Chondrocyte (in vitro differentiated cells): ENCODE measurements around the gene FOXA2. TPM values are rescaled to one million over a fixed set of nuclear protein-coding genes. Genes with fewer than 3 reads are reported as not detected.

Experiments
- DNase-seq: peaks from one replicate; pipeline ENCODE4 v3.0.0; 2021; ENCODE audit warnings: mixed read lengths, low spot score
- H3K27ac Mint-ChIP-seq: one replicate; pipeline ENCODE4 v1.8.0; 2021; ENCODE audit warnings: mild to moderate bottlenecking, moderate library complexity, mixed read lengths; ENCODE audit not compliant: unreplicated experiment
- H3K27me3 Mint-ChIP-seq: 2 replicates; pipeline ENCODE4 v1.8.0; 2021; ENCODE audit warnings: low read depth, mixed read lengths
- H3K36me3 Mint-ChIP-seq: 2 replicates; pipeline ENCODE4 v1.8.0; 2021; ENCODE audit warnings: low read depth, mixed read lengths
- H3K4me1 Mint-ChIP-seq: 2 replicates; pipeline ENCODE4 v1.8.0; 2021; ENCODE audit warnings: low read depth, mild to moderate bottlenecking, mixed read lengths
- H3K4me3 Mint-ChIP-seq: one replicate; pipeline ENCODE4 v1.8.0; 2021; ENCODE audit warnings: mild to moderate bottlenecking, moderate library complexity, mixed read lengths; ENCODE audit not compliant: unreplicated experiment
- H3K9me3 Mint-ChIP-seq: 2 replicates; pipeline ENCODE4 v1.8.0; 2021; ENCODE audit warnings: low read depth, mixed read lengths
- CTCF ChIP-seq: fragments of 200-600 bp; sonication (generic); IDR thresholded peaks from 2 replicates; pipeline ENCODE4 v1.5.0; 2021; ENCODE audit warnings: antibody characterized with exemption, mild to moderate bottlenecking, moderate library complexity
- total RNA-seq: library from RNA; stranded (reverse); gene quantifications from 3 replicates; pipeline ENCODE4 v1.2.1, GENCODE V29; 2021

FOXA2 gene
- total RNA-seq, 1 donor from 2014 or later = not detected

- Mint-ChIP-seq H3K27ac (no peak overlapping the region), H3K4me1 (no peaks in the 10 kb centered on the region), H3K4me3 (no peak overlapping the region), H3K9me3 (no peaks in the 10 kb centered on the region), H3K36me3 (no peaks in the 10 kb centered on the region), H3K27me3 (peaks cover 50% of the 10 kb centered on the region)
- TF ChIP-seq CTCF = no peak
- no peak for DNase-seq
Observed at GRCh38 chr20:22616551-22616950, 32.2 kb upstream of the FOXA2 start.

- H3K9me3 Mint-ChIP-seq = no peaks in the 10 kb centered on the region
- DNase-seq = no peak
- no peak for TF ChIP-seq CTCF
- H3K4me3 Mint-ChIP-seq = no peak overlapping the region
- H3K4me1 Mint-ChIP-seq = no peaks in the 10 kb centered on the region
- no peaks in the 10 kb centered on the region for H3K36me3 Mint-ChIP-seq
- no peak overlapping the region for H3K27ac Mint-ChIP-seq
- H3K27me3 Mint-ChIP-seq = peaks cover 48% of the 10 kb centered on the region
Observed at GRCh38 chr20:22615425-22615824, 31.1 kb upstream of the FOXA2 start.

GRCh38 chr20:22611636-22612035 lies 27.3 kb upstream of the FOXA2 start:
- no peak for TF ChIP-seq CTCF

GRCh38 chr20:22607695-22608094 lies 23.3 kb upstream of the FOXA2 start:
- Mint-ChIP-seq H3K27me3 (peaks cover 34% of the 10 kb centered on the region), H3K4me1 (no peaks in the 10 kb centered on the region), H3K27ac (no peak overlapping the region), H3K36me3 (no peaks in the 10 kb centered on the region), H3K4me3 (no peak overlapping the region), H3K9me3 (no peaks in the 10 kb centered on the region)
- no peak for TF ChIP-seq CTCF
- DNase-seq = no peak

More at GRCh38 chr20:22611636-22612035, 27.3 kb upstream of the FOXA2 start:
- Mint-ChIP-seq H3K36me3 (no peaks in the 10 kb centered on the region), H3K27ac (no peak overlapping the region), H3K4me1 (no peaks in the 10 kb centered on the region), H3K27me3 (peaks cover 34% of the 10 kb centered on the region), H3K4me3 (no peak overlapping the region), H3K9me3 (no peaks in the 10 kb centered on the region)
- no peak for DNase-seq

GRCh38 chr20:22604815-22605214 lies 20.4 kb upstream of the FOXA2 start:
- no peaks in the 10 kb centered on the region for H3K36me3 Mint-ChIP-seq
- peaks cover 37% of the 10 kb centered on the region for H3K27me3 Mint-ChIP-seq
- H3K9me3 Mint-ChIP-seq = no peaks in the 10 kb centered on the region
- no peak for TF ChIP-seq CTCF
- DNase-seq = no peak
- H3K4me3 Mint-ChIP-seq = no peak overlapping the region
- H3K4me1 Mint-ChIP-seq = no peaks in the 10 kb centered on the region
- H3K27ac Mint-ChIP-seq = no peak overlapping the region
